Cardiac muscle cell (in vitro differentiated cells and primary cell): ENCODE results near the gene TMCC2. TPM values are rescaled to one million over a fixed set of nuclear protein-coding genes. Genes with fewer than 3 reads are reported as not detected.
A peak's percentile ranks its signal among the peaks of the same experiment; 100 is the strongest.
"Not testable (repeated sequence)": the region's sequence is repeated elsewhere in the genome, so short reads cannot be mapped to it uniquely, and the experiment has no call there.

ENCODE experiments used
- DNase-seq, 2 donors: peaks; one replicate each; pipeline versions ENCODE4 v3.0.0 to v3.0.0-alpha.2; 2010 to 2017; ENCODE audit warnings: low read depth in 1 of 2, low spot score in 1 of 2
- H3K27ac ChIP-seq: fragments of 200-600 bp; sonication (generic); 2 replicates; pipeline ENCODE4 v1.5.1; 2016
- H3K27me3 ChIP-seq: fragments of 200-600 bp; sonication (generic); 2 replicates; pipeline ENCODE4 v1.6.0; 2016; ENCODE audit warnings: control low read depth
- H3K36me3 ChIP-seq: fragments of 200-600 bp; sonication (generic); 2 replicates; pipeline ENCODE4 v1.5.1; 2016; ENCODE audit warnings: control low read depth
- H3K4me1 ChIP-seq: fragments of 200-600 bp; sonication (generic); 2 replicates; pipeline ENCODE4 v1.8.1; 2017; ENCODE audit warnings: low read depth, mild to moderate bottlenecking, mixed run types
- H3K4me3 ChIP-seq: fragments of 200-600 bp; sonication (generic); 2 replicates; pipeline ENCODE4 v1.5.1; 2016; ENCODE audit warnings: mild to moderate bottlenecking
- H3K9me3 ChIP-seq: fragments of 200-600 bp; sonication (generic); 2 replicates; pipeline ENCODE4 v1.5.1; 2017; ENCODE audit warnings: low read depth, mild to moderate bottlenecking, control low read depth
- CTCF ChIP-seq: IDR thresholded peaks from 2 replicates; pipeline ENCODE4 v1.5.1; 2012; ENCODE audit warnings: low read depth, mild to moderate bottlenecking, low read length
- polyA plus RNA-seq: library from polyadenylated mRNA; unstranded; fragments of >200 nt; fragmentation: Nextera tagmentation; extraction: Ambion mirVana; gene quantifications from 2 replicates; pipeline ENCODE4 v1.2.1, GENCODE V29; 2016
- total RNA-seq: library from RNA; depleted of rRNA; stranded (reverse); fragments of >200 nt; gene quantifications from 2 replicates; pipeline ENCODE4 v1.2.3, GENCODE V29; 2016

The TMCC2 gene
- total RNA-seq (10.9 and 11.9 TPM in 2 replicates), polyA plus RNA-seq (6.3 and 9.0 TPM in 2 replicates)

DNA sequence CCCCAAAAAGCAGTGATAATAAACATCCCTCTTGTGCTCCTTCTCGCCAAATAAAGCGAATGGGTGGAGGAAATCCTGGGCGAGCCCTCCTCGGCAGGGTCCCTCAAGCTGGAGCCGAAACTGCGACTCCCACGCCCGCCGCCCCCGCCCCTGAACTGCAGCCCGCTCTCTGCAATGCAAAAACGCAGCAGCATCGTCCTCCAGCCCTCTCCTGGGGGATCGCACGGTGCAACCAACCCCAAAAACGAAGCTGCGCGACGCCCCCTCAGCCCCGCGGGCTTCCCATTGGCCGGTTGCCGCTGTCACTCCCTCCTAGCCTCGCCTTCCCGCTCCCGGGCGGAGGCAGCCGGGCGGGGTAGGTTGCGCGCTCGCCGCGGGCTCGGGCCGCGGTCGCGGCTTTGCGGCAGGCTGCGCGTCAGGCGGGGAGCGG lies at the start of gene TMCC2:
TMCC2 (plus strand) TSS at position 363 of the 430 bp plus-strand sequence. CDS start 619 bp downstream, outside the sequence.
- peaks cover 34% of the 10 kb centered on the region for H3K27me3 ChIP-seq
- H3K4me1 ChIP-seq: no peaks in the 10 kb centered on the region
- peak; percentile 92 to 96 for DNase-seq
- no peak within 1 kb of the TSS for H3K27ac ChIP-seq
- no peak for TF ChIP-seq CTCF
- peak within 1 kb of the TSS; percentile 54 for H3K4me3 ChIP-seq
- H3K9me3 ChIP-seq: no peaks in the 10 kb centered on the region
- no peaks in the 10 kb centered on the region for H3K36me3 ChIP-seq

- no peaks in the 10 kb centered on the region for H3K9me3 ChIP-seq
- no peak overlapping the region for H3K27ac ChIP-seq
- no peak for DNase-seq
- H3K36me3 ChIP-seq: no peaks in the 10 kb centered on the region
- TF ChIP-seq CTCF: no peak
- H3K4me1 ChIP-seq: peaks cover 19% of the 10 kb centered on the region
- H3K4me3 ChIP-seq: no peak overlapping the region
- H3K27me3 ChIP-seq: no peaks in the 10 kb centered on the region
Measured at GRCh38 chr1:205179842-205180241, 47.9 kb upstream of the TMCC2 start.

DNA sequence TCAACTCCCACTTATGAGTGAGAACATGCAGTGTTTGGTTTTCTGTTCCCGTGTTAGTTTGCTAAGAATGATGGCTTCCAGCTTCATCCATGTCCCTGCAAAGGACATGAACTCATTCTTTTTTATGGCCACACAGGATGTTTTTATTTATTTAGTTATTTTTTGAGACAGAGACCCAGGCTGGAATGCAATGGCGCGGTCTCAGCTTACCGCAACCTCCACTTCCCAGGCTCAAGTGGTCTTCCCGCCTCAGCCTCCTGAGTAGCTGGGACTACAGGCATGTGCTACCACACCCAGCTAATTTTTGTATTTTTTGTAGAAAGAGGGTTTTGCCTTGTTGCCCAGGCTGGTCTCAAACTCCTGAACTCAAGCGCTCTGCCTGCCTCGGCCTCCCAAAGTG lies 47.4 kb upstream of the TMCC2 start:
- not testable (repeated sequence) for DNase-seq, H3K27me3 ChIP-seq, H3K27ac ChIP-seq, H3K4me3 ChIP-seq, H3K9me3 ChIP-seq, H3K36me3 ChIP-seq
- peaks cover 19% of the 10 kb centered on the region for H3K4me1 ChIP-seq

DNA sequence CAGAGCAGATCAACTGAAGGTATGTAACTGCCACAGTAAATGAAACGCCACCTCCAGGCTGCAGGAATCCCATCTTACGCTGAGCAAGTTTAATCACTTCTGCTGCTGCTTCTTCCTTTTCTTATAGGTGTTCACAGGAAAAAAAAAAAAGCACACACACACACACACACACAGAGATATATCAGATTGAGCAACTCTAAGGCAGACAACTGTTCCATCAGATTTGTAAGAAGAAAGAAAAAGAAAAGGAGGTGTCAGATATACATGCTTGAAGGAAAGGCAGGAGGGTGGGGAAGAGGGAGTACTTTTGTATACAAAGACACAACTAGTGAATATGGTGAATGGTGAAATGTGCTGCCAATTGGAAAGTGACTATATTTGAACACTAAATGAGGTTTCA lies 44.8 kb upstream of the TMCC2 start:
- Histone ChIP-seq H3K4me1 (peaks cover 19% of the 10 kb centered on the region), H3K36me3 (peaks cover 4% of the 10 kb centered on the region), H3K9me3 (no peaks in the 10 kb centered on the region), H3K27ac (peak overlapping the region; percentile 96), H3K27me3 (no peaks in the 10 kb centered on the region), H3K4me3 (no peak overlapping the region)
- TF ChIP-seq CTCF: no peak
- no peak for DNase-seq

DNA sequence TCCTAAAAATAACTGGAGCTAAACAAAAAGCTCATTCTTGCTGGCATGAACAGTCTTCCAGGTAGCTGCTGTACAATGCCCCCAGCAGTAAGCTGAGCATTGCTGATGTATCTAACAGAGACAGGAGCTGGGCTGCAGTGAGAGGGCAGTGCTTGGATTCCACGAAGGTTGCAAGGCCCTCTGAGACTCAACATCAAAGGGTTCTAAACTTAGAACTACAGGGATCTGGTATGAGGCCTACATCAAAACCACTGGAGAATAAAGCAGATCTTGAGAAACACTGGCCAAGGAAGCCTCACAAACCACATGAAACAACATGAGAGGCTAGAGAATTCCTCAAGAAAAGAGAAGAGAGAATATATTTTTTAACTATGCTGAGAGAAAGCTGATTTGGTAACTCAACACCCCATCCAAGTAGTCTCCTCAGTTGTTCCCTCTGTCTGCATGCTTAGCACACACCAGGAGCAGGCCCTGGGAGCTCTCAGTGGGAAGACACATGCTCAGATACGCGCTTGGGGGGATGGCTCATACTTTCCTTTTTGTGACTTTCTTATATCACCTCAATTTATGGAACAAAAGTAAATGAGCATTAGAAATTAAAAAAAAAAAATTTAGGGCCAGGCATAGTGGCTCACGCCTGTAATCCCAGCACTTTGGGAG lies 43.9 kb upstream of the TMCC2 start:
- Histone ChIP-seq H3K36me3 (peaks cover 4% of the 10 kb centered on the region), H3K9me3 (no peaks in the 10 kb centered on the region), H3K4me3 (no peak overlapping the region), H3K27ac (peak overlapping the region; percentile 96), H3K27me3 (no peaks in the 10 kb centered on the region), H3K4me1 (peaks cover 19% of the 10 kb centered on the region)
- DNase-seq: peak; percentile 20 to 80
- no peak for TF ChIP-seq CTCF

DNA sequence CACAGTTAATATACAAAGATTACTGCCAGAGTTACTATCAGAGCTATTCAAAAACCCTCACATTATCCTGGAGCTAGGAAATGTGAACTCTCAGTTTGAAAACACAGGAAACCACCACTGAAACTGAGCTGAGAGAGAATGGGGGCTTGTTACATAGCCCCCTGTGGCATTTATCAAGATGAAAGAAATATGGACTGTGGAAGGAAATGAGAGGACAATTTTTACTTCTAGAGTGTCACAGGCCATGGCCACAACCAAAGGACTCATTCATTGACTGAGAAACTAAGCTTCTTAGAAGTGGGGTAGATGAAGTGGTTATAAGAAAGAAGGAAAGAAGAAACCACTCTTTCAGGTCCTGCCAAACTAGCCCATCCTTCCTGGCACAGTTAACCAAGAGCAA lies 41.6 kb upstream of the TMCC2 start:
- Histone ChIP-seq H3K9me3 (no peaks in the 10 kb centered on the region), H3K4me1 (peaks cover 22% of the 10 kb centered on the region), H3K27me3 (no peaks in the 10 kb centered on the region), H3K4me3 (no peak overlapping the region), H3K27ac (no peak overlapping the region), H3K36me3 (peaks cover 4% of the 10 kb centered on the region)
- no peak for DNase-seq
- no peak for TF ChIP-seq CTCF
